Loucy (cell line): ENCODE data around the gene MED20.

Experiments
- H2AFZ ChIP-seq: fragments of 200-600 bp; sonication (generic); 2 replicates; pipeline ENCODE4 v1.6.0; 2016; ENCODE audit warnings: antibody characterized with exemption, mild to moderate bottlenecking, low read length, moderate library complexity
- H3F3A ChIP-seq: fragments of 200-600 bp; 2 replicates; pipeline ENCODE4 v1.6.0; 2016; ENCODE audit warnings: antibody characterized with exemption, low read depth, mild to moderate bottlenecking
- H3K27me3 ChIP-seq: fragments of 200-600 bp; sonication (generic); 2 replicates; pipeline ENCODE4 v1.6.1; 2014; ENCODE audit warnings: low read length, mild to moderate bottlenecking; ENCODE audit not compliant: insufficient read depth, poor library complexity, severe bottlenecking
- H3K36me3 ChIP-seq: fragments of 200-600 bp; sonication (generic); 2 replicates; pipeline ENCODE4 v1.6.1; 2016; ENCODE audit warnings: low read length; ENCODE audit not compliant: insufficient read depth
- H3K4me1 ChIP-seq: fragments of 200-600 bp; sonication (generic); 2 replicates; pipeline ENCODE4 v1.5.1; 2014; ENCODE audit warnings: low read length, mild to moderate bottlenecking; ENCODE audit not compliant: insufficient read depth, poor library complexity, severe bottlenecking
- H3K4me2 ChIP-seq: fragments of 200-600 bp; sonication (generic); 2 replicates; pipeline ENCODE4 v1.6.0; 2014; ENCODE audit warnings: antibody characterized with exemption, low read length, low read depth, mild to moderate bottlenecking; ENCODE audit not compliant: poor library complexity, severe bottlenecking
- H3K4me3 ChIP-seq: fragments of 200-600 bp; sonication (generic); 2 replicates; pipeline ENCODE4 v1.5.1; 2014; ENCODE audit warnings: low read length, mild to moderate bottlenecking, mixed read lengths; ENCODE audit not compliant: poor library complexity, severe bottlenecking
- H3K79me2 ChIP-seq: fragments of 200-600 bp; sonication (generic); 2 replicates; pipeline ENCODE4 v1.6.1; 2014; ENCODE audit warnings: low read length; ENCODE audit not compliant: insufficient read depth
- H3K9ac ChIP-seq: fragments of 200-600 bp; sonication (generic); 2 replicates; pipeline ENCODE4 v1.6.0; 2014; ENCODE audit warnings: mild to moderate bottlenecking, low read depth, low read length, moderate library complexity; ENCODE audit not compliant: poor library complexity, severe bottlenecking
- H3K9me2 ChIP-seq: fragments of 200-600 bp; sonication (generic); replicated peaks from 2 replicates; pipeline ENCODE4 v1.6.1; 2016; ENCODE audit warnings: low read depth, low read length, mixed read lengths
- H3K9me3 ChIP-seq: fragments of 200-600 bp; sonication (generic); 2 replicates; pipeline ENCODE4 v1.6.1; 2014; ENCODE audit warnings: mild to moderate bottlenecking, antibody characterized with exemption, low read length, low read depth; ENCODE audit not compliant: insufficient read depth
- H4K20me1 ChIP-seq: fragments of 200-600 bp; sonication (generic); 2 replicates; pipeline ENCODE4 v1.6.0; 2014; ENCODE audit warnings: antibody characterized with exemption, low read length, mild to moderate bottlenecking; ENCODE audit not compliant: insufficient read depth, poor library complexity, severe bottlenecking
- CTCF ChIP-seq: fragments of 200-600 bp; sonication (generic); conservative IDR thresholded peaks from 2 replicates; pipeline ENCODE4 v1.5.1; 2014; ENCODE audit warnings: mild to moderate bottlenecking, antibody characterized with exemption, low read length
- EZH2phosphoT487 ChIP-seq: fragments of 200-600 bp; IDR thresholded peaks from 2 replicates; pipeline ENCODE4 v1.6.1; 2018; ENCODE audit warnings: antibody characterized with exemption, mild to moderate bottlenecking, moderate library complexity, borderline replicate concordance

The MED20 gene

GRCh38 chr6:41884957-41885356 is 36.0 kb downstream of the MED20 start:
- Histone ChIP-seq H3K79me2 (peaks cover 28% of the 10 kb centered on the region; the same call in 1 of the 2 replicates), H3K36me3 (no peaks in the 10 kb centered on the region), H2AFZ (no peak overlapping the region), H4K20me1 (no peaks in the 10 kb centered on the region), H3K27me3 (no peaks in the 10 kb centered on the region), H3K9ac (no peak overlapping the region), H3K4me1 (peaks cover 9% of the 10 kb centered on the region), H3K9me2 (no peaks in the 10 kb centered on the region), H3K9me3 (no peaks in the 10 kb centered on the region), H3K4me2 (no peak overlapping the region), H3K4me3 (no peak overlapping the region), H3F3A (no peaks in the 10 kb centered on the region)
- TF ChIP-seq CTCF: no peak
- no peak for TF ChIP-seq EZH2phosphoT487

- no peak overlapping the region for H3K4me2 ChIP-seq
- H3K79me2 ChIP-seq: peaks cover 14% of the 10 kb centered on the region; the same call in 1 of the 2 replicates
- H3F3A ChIP-seq: no peaks in the 10 kb centered on the region
- no peaks in the 10 kb centered on the region for H4K20me1 ChIP-seq
- no peaks in the 10 kb centered on the region for H3K9me2 ChIP-seq
- H3K4me3 ChIP-seq: no peak overlapping the region
- no peaks in the 10 kb centered on the region for H3K36me3 ChIP-seq
- H3K9ac ChIP-seq: no peak overlapping the region
- TF ChIP-seq EZH2phosphoT487: no peak
- TF ChIP-seq CTCF: no peak
- H3K4me1 ChIP-seq: no peaks in the 10 kb centered on the region
- no peaks in the 10 kb centered on the region for H3K9me3 ChIP-seq
- H2AFZ ChIP-seq: no peak overlapping the region
- H3K27me3 ChIP-seq: no peaks in the 10 kb centered on the region
Observed at GRCh38 chr6:41881506-41881905, 39.4 kb downstream of the MED20 start.

GRCh38 chr6:41878961-41879405 is 42.0 kb downstream of the MED20 start:
- Histone ChIP-seq H2AFZ (no peak overlapping the region), H3F3A (no peaks in the 10 kb centered on the region), H3K4me3 (no peak overlapping the region), H4K20me1 (no peaks in the 10 kb centered on the region), H3K9me2 (no peaks in the 10 kb centered on the region), H3K79me2 (peaks cover 16% of the 10 kb centered on the region; the same call in 1 of the 2 replicates), H3K4me1 (no peaks in the 10 kb centered on the region), H3K4me2 (no peak overlapping the region), H3K9ac (no peak overlapping the region), H3K9me3 (no peaks in the 10 kb centered on the region), H3K27me3 (no peaks in the 10 kb centered on the region), H3K36me3 (no peaks in the 10 kb centered on the region)
- TF ChIP-seq EZH2phosphoT487 (no peak), CTCF (no peak)
